GM23338 (cell line): ENCODE results near the gene TMEM51. TPM values are rescaled to one million over a fixed set of nuclear protein-coding genes. Genes with fewer than 3 reads are reported as not detected.
A peak's percentile ranks its signal among the peaks of the same experiment; 100 is the strongest.

Source experiments
- ATAC-seq: fragments of 200-7000 bp; cut with Tn5 transposase; 3 replicates; pipeline ENCODE4 v1.9.1; 2020
- DNase-seq: peaks from one replicate; pipeline ENCODE4 v3.0.0-alpha.2; 2015; ENCODE audit warnings: low spot score
- H2AFZ ChIP-seq: fragments of 200-600 bp; sonication (generic); 2 replicates; pipeline ENCODE4 v1.8.0; 2016; ENCODE audit warnings: antibody characterized with exemption, mild to moderate bottlenecking, moderate library complexity
- H3F3A ChIP-seq: fragments of 200-600 bp; sonication (generic); replicated peaks from 2 replicates; pipeline ENCODE4 v1.8.0; 2017; ENCODE audit warnings: antibody characterized with exemption, mixed run types, low read depth
- H3K27ac ChIP-seq: fragments of 200-600 bp; sonication (generic); 2 replicates; pipeline ENCODE4 v1.6.1; 2016; ENCODE audit warnings: low read depth
- H3K27me3 ChIP-seq: fragments of 200-600 bp; sonication (generic); 2 replicates; pipeline ENCODE4 v1.8.0; 2016; ENCODE audit warnings: mild to moderate bottlenecking, mixed run types, moderate library complexity; ENCODE audit not compliant: insufficient read depth
- H3K36me3 ChIP-seq: fragments of 200-600 bp; sonication (generic); 2 replicates; pipeline ENCODE4 v1.8.0; 2016; ENCODE audit warnings: mild to moderate bottlenecking; ENCODE audit not compliant: insufficient read depth
- H3K4me1 ChIP-seq: fragments of 200-600 bp; sonication (generic); 2 replicates; pipeline ENCODE4 v1.8.0; 2016; ENCODE audit warnings: mild to moderate bottlenecking, moderate library complexity; ENCODE audit not compliant: insufficient read depth
- H3K4me2 ChIP-seq: fragments of 200-600 bp; sonication (generic); 2 replicates; pipeline ENCODE4 v1.7.1; 2017; ENCODE audit warnings: mixed run types
- H3K4me3 ChIP-seq: fragments of 200-600 bp; sonication (generic); 2 replicates; pipeline ENCODE4 v1.6.1; 2016; ENCODE audit warnings: mixed run types
- H3K79me2 ChIP-seq: fragments of 200-600 bp; sonication (generic); replicated peaks from 2 replicates; pipeline ENCODE4 v1.8.0; 2017; ENCODE audit warnings: mild to moderate bottlenecking; ENCODE audit not compliant: insufficient read depth
- H3K9me2 ChIP-seq: fragments of 200-600 bp; sonication (generic); 2 replicates; pipeline ENCODE4 v1.8.0; 2017; ENCODE audit not compliant: insufficient read depth
- H4K20me1 ChIP-seq: fragments of 200-600 bp; sonication (generic); replicated peaks from 2 replicates; pipeline ENCODE4 v1.8.0; 2017; ENCODE audit warnings: mild to moderate bottlenecking; ENCODE audit not compliant: insufficient read depth
- H3K27ac Mint-ChIP-seq: 2 replicates; pipeline ENCODE4 v1.8.0; 2020; ENCODE audit warnings: inconsistent platforms, mild to moderate bottlenecking, moderate library complexity, mixed read lengths
- H3K27me3 Mint-ChIP-seq: 3 replicates; pipeline ENCODE4 v1.8.0; 2022; ENCODE audit warnings: low read depth, mild to moderate bottlenecking, moderate library complexity, mixed read lengths, inconsistent platforms; ENCODE audit not compliant: insufficient read depth, poor library complexity
- H3K36me3 Mint-ChIP-seq: 3 replicates; pipeline ENCODE4 v1.8.0; 2021; ENCODE audit warnings: low read depth, mild to moderate bottlenecking, inconsistent platforms, moderate library complexity, mixed read lengths
- H3K4me1 Mint-ChIP-seq: 3 replicates; pipeline ENCODE4 v1.8.0; 2020; ENCODE audit warnings: mild to moderate bottlenecking, inconsistent platforms, mixed read lengths
- H3K4me3 Mint-ChIP-seq: 3 replicates; pipeline ENCODE4 v1.8.0; 2021; ENCODE audit warnings: moderate library complexity, mild to moderate bottlenecking, inconsistent platforms, mixed read lengths
- H3K9me3 Mint-ChIP-seq: 3 replicates; pipeline ENCODE4 v1.8.0; 2020; ENCODE audit warnings: moderate library complexity, mild to moderate bottlenecking, inconsistent platforms, mixed read lengths
- ETS1 ChIP-seq: IDR thresholded peaks from 2 replicates; pipeline ENCODE4 v1.6.1; 2016; ENCODE audit warnings: antibody characterized with exemption
- EZH2phosphoT487 ChIP-seq: fragments of 200-600 bp; sonication (generic); IDR thresholded peaks from one replicate; pipeline ENCODE4 v1.8.1; 2018; ENCODE audit warnings: antibody characterized with exemption; ENCODE audit not compliant: unreplicated experiment
- JUNB ChIP-seq: IDR thresholded peaks from one replicate; pipeline ENCODE4 v1.6.1; 2016; ENCODE audit warnings: antibody characterized with exemption; ENCODE audit not compliant: unreplicated experiment
- REST ChIP-seq: IDR thresholded peaks from one replicate; pipeline ENCODE4 v1.6.1; 2018; ENCODE audit warnings: antibody characterized with exemption; ENCODE audit not compliant: unreplicated experiment
- ZNF114 ChIP-seq: fragments of 250-450 bp; sonication (Bioruptor Pico); IDR thresholded peaks from 2 replicates; pipeline ENCODE4 v1.5.0; 2020; ENCODE audit warnings: mild to moderate bottlenecking, moderate library complexity
- ZNF331 ChIP-seq: fragments of 250-450 bp; sonication (Bioruptor Pico); IDR thresholded peaks from 2 replicates; pipeline ENCODE4 v1.5.0; 2020; ENCODE audit warnings: low read depth, mild to moderate bottlenecking, moderate library complexity
- polyA plus RNA-seq: library from polyadenylated mRNA; unstranded; fragments of >200 nt; fragmentation: Nextera tagmentation; extraction: Ambion mirVana; gene quantifications from 2 replicates; pipeline ENCODE4 v1.2.1, GENCODE V29; 2016
- total RNA-seq: library from RNA; depleted of rRNA; stranded (reverse); fragments of >200 nt; shearing (Covaris generic); gene quantifications from 2 replicates; pipeline ENCODE4 v1.2.3, GENCODE V29; 2014

Gene TMEM51
- total and polyA plus RNA-seq, 2 experiments from 2014 or later = 4.0 to 5.2 TPM

GRCh38 chr1:15176898-15177665 is 23.5 kb downstream of the TMEM51 start:
- Mint-ChIP-seq H3K4me3 (no peak overlapping the region), H3K27ac (peak overlapping the region; percentile 40; the same call in 1 of the 2 replicates), H3K9me3 (no peaks in the 10 kb centered on the region), H3K36me3 (no peaks in the 10 kb centered on the region; the same call in 2 of the 3 replicates), H3K4me1 (peaks cover 56% of the 10 kb centered on the region), H3K27me3 (peaks cover 7% of the 10 kb centered on the region)
- no peak overlapping the region for H3K4me2 ChIP-seq
- H3K36me3 ChIP-seq = no peaks in the 10 kb centered on the region
- H3K79me2 ChIP-seq = no peaks in the 10 kb centered on the region; the same call in 1 of the 2 replicates
- no peak for TF ChIP-seq JUNB
- no peak for ATAC-seq
- H2AFZ ChIP-seq = no peak overlapping the region
- H3K27me3 ChIP-seq = no peaks in the 10 kb centered on the region
- H3K27ac ChIP-seq = no peak overlapping the region
- no peak for DNase-seq
- H3K9me2 ChIP-seq = no peaks in the 10 kb centered on the region
- 0 out of 2 replicates have a peak, but pooled peaks cover 5% of the 10 kb centered on the region for H3F3A ChIP-seq
- H4K20me1 ChIP-seq = peaks cover 4% of the 10 kb centered on the region; the same call in 1 of the 2 replicates
- no peak overlapping the region for H3K4me3 ChIP-seq
- peaks cover 8% of the 10 kb centered on the region; the same call in 1 of the 2 replicates for H3K4me1 ChIP-seq

GRCh38 chr1:15177710-15178166 is 24.2 kb downstream of the TMEM51 start:
- no peak overlapping the region for H3K4me3 Mint-ChIP-seq

More at GRCh38 chr1:15177710-15178166, 24.2 kb downstream of the TMEM51 start:
- no peak overlapping the region for H3K27ac ChIP-seq
- Mint-ChIP-seq H3K36me3 (no peaks in the 10 kb centered on the region; the same call in 2 of the 3 replicates), H3K27ac (0 out of 2 replicates have a peak overlapping the region, but pooled peaks have one; percentile 26), H3K9me3 (no peaks in the 10 kb centered on the region), H3K27me3 (peaks cover 5% of the 10 kb centered on the region), H3K4me1 (peaks cover 53% of the 10 kb centered on the region)
- peaks cover 8% of the 10 kb centered on the region; the same call in 1 of the 2 replicates for H3K4me1 ChIP-seq
- peaks cover 4% of the 10 kb centered on the region; the same call in 1 of the 2 replicates for H4K20me1 ChIP-seq
- no peaks in the 10 kb centered on the region for H3K36me3 ChIP-seq
- TF ChIP-seq REST = no peak
- TF ChIP-seq ZNF331 (CRISPR knock-in tag) = no peak
- no peak for TF ChIP-seq ETS1
- TF ChIP-seq ZNF114 = no peak
- TF ChIP-seq EZH2phosphoT487 = no peak
- ATAC-seq (no peak), DNase-seq (no peak)
- H2AFZ ChIP-seq = no peak overlapping the region
- H3F3A ChIP-seq = 0 out of 2 replicates have a peak, but pooled peaks cover 5% of the 10 kb centered on the region
- H3K9me2 ChIP-seq = no peaks in the 10 kb centered on the region
- H3K27me3 ChIP-seq = no peaks in the 10 kb centered on the region
- no peak overlapping the region for H3K4me2 ChIP-seq
- H3K79me2 ChIP-seq = no peaks in the 10 kb centered on the region; the same call in 1 of the 2 replicates
- no peak overlapping the region for H3K4me3 ChIP-seq
